WTC11 (cell line): Measurements from ENCODE around the gene GMPR. TPM values are rescaled to one million over a fixed set of nuclear protein-coding genes. Genes with fewer than 3 reads are reported as not detected.

Experiments
- ATAC-seq: fragments of 200-7000 bp; cut with Tn5 transposase; 2 replicates; pipeline ENCODE4 v1.10.0; 2021; ENCODE audit warnings: mild to moderate bottlenecking, moderate library complexity
- CTCF ChIA-PET: fragments of 300-600 bp; sonication (Branson Sonifier 250); formaldehyde crosslinking; loops from one replicate; lab custom pipeline; 2021; ENCODE audit warnings: antibody characterized with exemption; lab: Charles Lee
- POLR2A ChIA-PET: fragments of 350-600 bp; sonication (Branson Sonifier 250); formaldehyde crosslinking; loops from one replicate; lab custom pipeline; 2021; ENCODE audit warnings: antibody characterized with exemption; lab: Charles Lee
- DNase-seq: peaks from one replicate; pipeline ENCODE4 v3.0.0; 2021; ENCODE audit warnings: low spot score
- H3K27ac Mint-ChIP-seq: 2 replicates; pipeline ENCODE4 v1.8.0; 2021; ENCODE audit warnings: mixed read lengths
- H3K27me3 Mint-ChIP-seq: 2 replicates; pipeline ENCODE4 v1.8.0; 2021; ENCODE audit warnings: low read depth, mild to moderate bottlenecking, moderate library complexity, mixed read lengths
- H3K36me3 Mint-ChIP-seq: 2 replicates; pipeline ENCODE4 v1.8.0; 2021; ENCODE audit warnings: mixed read lengths
- H3K4me1 Mint-ChIP-seq: 2 replicates; pipeline ENCODE4 v1.8.0; 2022; ENCODE audit warnings: mixed read lengths
- H3K4me3 Mint-ChIP-seq: 2 replicates; pipeline ENCODE4 v1.8.0; 2021; ENCODE audit warnings: mild to moderate bottlenecking, moderate library complexity, mixed read lengths
- H3K9me3 Mint-ChIP-seq: 2 replicates; pipeline ENCODE4 v1.8.0; 2021; ENCODE audit warnings: mixed read lengths
- ATF1 ChIP-seq: sonication (generic); formaldehyde crosslinking; IDR thresholded peaks from 2 replicates; pipeline ENCODE4 v1.8.1; 2023; ENCODE audit warnings: mild to moderate bottlenecking, moderate library complexity, missing genetic modification reagents
- ATF6 ChIP-seq: sonication (generic); formaldehyde crosslinking; IDR thresholded peaks from 2 replicates; pipeline ENCODE4 v1.8.1; 2023; ENCODE audit warnings: mild to moderate bottlenecking, missing genetic modification reagents
- FOXP1 ChIP-seq: sonication (generic); formaldehyde crosslinking; IDR thresholded peaks from 2 replicates; pipeline ENCODE4 v1.8.0; 2022; ENCODE audit warnings: missing genetic modification reagents, mild to moderate bottlenecking, moderate library complexity, borderline replicate concordance
- GABPB1 ChIP-seq: sonication (generic); formaldehyde crosslinking; IDR thresholded peaks from 2 replicates; pipeline ENCODE4 v1.8.1; 2023; ENCODE audit warnings: mild to moderate bottlenecking, missing genetic modification reagents
- HMGXB4 ChIP-seq: sonication (generic); formaldehyde crosslinking; IDR thresholded peaks from 2 replicates; pipeline ENCODE4 v1.8.1; 2023; ENCODE audit warnings: mild to moderate bottlenecking, moderate library complexity, missing genetic modification reagents
- MYBL2 ChIP-seq: sonication (generic); formaldehyde crosslinking; IDR thresholded peaks from 2 replicates; pipeline ENCODE4 v1.8.1; 2023; ENCODE audit warnings: mild to moderate bottlenecking, moderate library complexity, missing genetic modification reagents
- NFE2L1 ChIP-seq: sonication (generic); formaldehyde crosslinking; IDR thresholded peaks from 2 replicates; pipeline ENCODE4 v1.8.1; 2023; ENCODE audit warnings: missing genetic modification reagents
- PRDM15 ChIP-seq: sonication (generic); formaldehyde crosslinking; IDR thresholded peaks from 2 replicates; pipeline ENCODE4 v1.8.0; 2022; ENCODE audit warnings: missing genetic modification reagents
- TCF7 ChIP-seq: sonication (generic); formaldehyde crosslinking; IDR thresholded peaks from 2 replicates; pipeline ENCODE4 v1.8.0; 2022; ENCODE audit warnings: mild to moderate bottlenecking, low read depth, missing genetic modification reagents, moderate library complexity
- ZNF121 ChIP-seq: sonication (generic); formaldehyde crosslinking; IDR thresholded peaks from 2 replicates; pipeline ENCODE4 v1.8.0; 2023; ENCODE audit warnings: missing genetic modification reagents
- ZNF219 ChIP-seq: sonication (generic); formaldehyde crosslinking; IDR thresholded peaks from 2 replicates; pipeline ENCODE4 v1.8.0; 2023; ENCODE audit warnings: missing genetic modification reagents, mild to moderate bottlenecking, borderline replicate concordance
- ZNF512 ChIP-seq: sonication (generic); formaldehyde crosslinking; IDR thresholded peaks from 2 replicates; pipeline ENCODE4 v1.8.1; 2022; ENCODE audit warnings: missing genetic modification reagents, borderline replicate concordance
- ZNF532 ChIP-seq: fragments of 250-450 bp; sonication (Bioruptor Pico); IDR thresholded peaks from 2 replicates; pipeline ENCODE4 v1.9.0; 2021; ENCODE audit warnings: mild to moderate bottlenecking, borderline replicate concordance
- total RNA-seq: library from RNA; stranded (reverse); gene quantifications from 3 replicates; pipeline ENCODE4 v1.2.3, GENCODE V29; 2021
- TF ChIP-seq, protein P1 (sequence below): fragments of 250-450 bp; sonication (Bioruptor Pico); IDR thresholded peaks from 2 replicates; pipeline ENCODE4 v1.9.0; 2021; ENCODE audit warnings: mild to moderate bottlenecking
- TF ChIP-seq, protein P2 (sequence below): fragments of 250-450 bp; sonication (Bioruptor Pico); IDR thresholded peaks from 2 replicates; pipeline ENCODE4 v1.9.0; 2021; ENCODE audit warnings: mild to moderate bottlenecking

GMPR gene
- total RNA-seq, 1 experiment from 2014 or later: 2.4 TPM

GRCh38 chr6:16301511-16301910 lies 63.1 kb downstream of the GMPR start:
- H3K27ac Mint-ChIP-seq: no peak overlapping the region
- peaks cover 9% of the 10 kb centered on the region for H3K27me3 Mint-ChIP-seq
- H3K9me3 Mint-ChIP-seq: no peaks in the 10 kb centered on the region
- TF ChIP-seq, protein P1, sequence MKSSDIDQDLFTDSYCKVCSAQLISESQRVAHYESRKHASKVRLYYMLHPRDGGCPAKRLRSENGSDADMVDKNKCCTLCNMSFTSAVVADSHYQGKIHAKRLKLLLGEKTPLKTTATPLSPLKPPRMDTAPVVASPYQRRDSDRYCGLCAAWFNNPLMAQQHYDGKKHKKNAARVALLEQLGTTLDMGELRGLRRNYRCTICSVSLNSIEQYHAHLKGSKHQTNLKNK (CRISPR knock-in tag): no peak
- TF ChIP-seq ZNF219 (CRISPR knock-in tag) (no peak), ZNF512 (CRISPR knock-in tag) (no peak), FOXP1 (CRISPR knock-in tag) (no peak), PRDM15 (CRISPR knock-in tag) (no peak), HMGXB4 (no peak), ZNF121 (CRISPR knock-in tag) (no peak), ATF1 (CRISPR knock-in tag) (no peak), GABPB1 (CRISPR knock-in tag) (no peak), ZNF532 (CRISPR knock-in tag) (no peak)
- ATAC-seq: no peak
- no peaks in the 10 kb centered on the region for H3K36me3 Mint-ChIP-seq
- ChIA-PET POLR2A (no interaction called here), CTCF (interaction anchor here (0.6 to 1.5 kb wide), 4 partner anchors 15 to 1430 kb away, joined by 3 to 10 read pairs (median 5); no protein-coding TSS in a partner anchor)
- no peak overlapping the region for H3K4me3 Mint-ChIP-seq
- H3K4me1 Mint-ChIP-seq: peaks cover 50% of the 10 kb centered on the region
- no peak for DNase-seq

DNA sequence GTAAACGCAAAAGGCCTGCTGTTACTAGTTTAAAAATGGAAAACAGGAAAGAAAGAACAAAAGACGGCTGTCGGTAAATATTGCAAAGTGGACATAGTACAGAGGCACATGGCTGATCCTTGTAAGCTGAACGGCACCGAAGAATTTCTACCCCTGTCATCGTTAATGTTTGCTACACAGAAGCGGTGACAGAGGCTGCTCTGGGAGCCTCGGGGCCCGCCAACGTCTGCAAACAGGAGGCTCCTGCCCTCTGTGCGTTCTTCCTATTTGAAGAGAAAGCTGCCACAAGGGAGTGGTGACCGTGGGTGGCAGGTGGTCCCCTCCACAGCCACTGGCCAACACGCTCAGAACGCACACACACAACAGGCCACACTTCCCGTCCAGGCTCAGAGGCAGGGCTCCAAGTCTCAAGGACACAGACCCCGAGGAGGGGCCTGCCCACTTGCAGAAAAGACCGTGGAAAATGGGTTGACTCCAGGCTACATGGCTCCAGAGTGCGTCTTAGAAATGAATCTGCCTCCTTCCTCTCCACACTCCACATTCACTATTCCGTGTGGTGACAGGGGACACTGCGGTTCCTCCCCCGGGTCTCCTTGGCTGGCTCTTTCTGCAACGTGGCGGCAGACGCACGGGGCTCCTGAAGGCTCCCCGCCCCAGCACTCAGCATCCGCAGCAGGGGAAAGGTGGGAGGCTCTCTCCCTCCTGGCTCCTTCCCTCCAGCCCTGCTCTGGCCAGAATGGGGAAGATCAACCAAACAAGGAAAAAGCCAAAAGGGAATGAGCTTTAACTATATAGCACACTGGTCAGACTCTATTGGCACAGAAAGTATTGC lies 64.5 kb downstream of the GMPR start:
- CTCF ChIA-PET: interaction anchor here (1.0 to 1.6 kb wide), 3 partner anchors 15 to 17 kb away, joined by 4 to 9 read pairs (median 7); no protein-coding TSS in a partner anchor
- ATAC-seq: peak; percentile 82
- DNase-seq: no peak
- Mint-ChIP-seq H3K27ac (no peak overlapping the region), H3K9me3 (no peaks in the 10 kb centered on the region), H3K4me1 (peaks cover 56% of the 10 kb centered on the region), H3K27me3 (peaks cover 12% of the 10 kb centered on the region), H3K36me3 (no peaks in the 10 kb centered on the region), H3K4me3 (peak overlapping the region; percentile 46)
- POLR2A ChIA-PET: no interaction called here
- no peak for TF ChIP-seq MYBL2
- no peak for TF ChIP-seq TCF7
- no peak for TF ChIP-seq NFE2L1 (CRISPR knock-in tag)
- TF ChIP-seq ZNF219 (CRISPR knock-in tag): no peak
- no peak for TF ChIP-seq ATF6 (CRISPR knock-in tag)
- TF ChIP-seq, protein P2, sequence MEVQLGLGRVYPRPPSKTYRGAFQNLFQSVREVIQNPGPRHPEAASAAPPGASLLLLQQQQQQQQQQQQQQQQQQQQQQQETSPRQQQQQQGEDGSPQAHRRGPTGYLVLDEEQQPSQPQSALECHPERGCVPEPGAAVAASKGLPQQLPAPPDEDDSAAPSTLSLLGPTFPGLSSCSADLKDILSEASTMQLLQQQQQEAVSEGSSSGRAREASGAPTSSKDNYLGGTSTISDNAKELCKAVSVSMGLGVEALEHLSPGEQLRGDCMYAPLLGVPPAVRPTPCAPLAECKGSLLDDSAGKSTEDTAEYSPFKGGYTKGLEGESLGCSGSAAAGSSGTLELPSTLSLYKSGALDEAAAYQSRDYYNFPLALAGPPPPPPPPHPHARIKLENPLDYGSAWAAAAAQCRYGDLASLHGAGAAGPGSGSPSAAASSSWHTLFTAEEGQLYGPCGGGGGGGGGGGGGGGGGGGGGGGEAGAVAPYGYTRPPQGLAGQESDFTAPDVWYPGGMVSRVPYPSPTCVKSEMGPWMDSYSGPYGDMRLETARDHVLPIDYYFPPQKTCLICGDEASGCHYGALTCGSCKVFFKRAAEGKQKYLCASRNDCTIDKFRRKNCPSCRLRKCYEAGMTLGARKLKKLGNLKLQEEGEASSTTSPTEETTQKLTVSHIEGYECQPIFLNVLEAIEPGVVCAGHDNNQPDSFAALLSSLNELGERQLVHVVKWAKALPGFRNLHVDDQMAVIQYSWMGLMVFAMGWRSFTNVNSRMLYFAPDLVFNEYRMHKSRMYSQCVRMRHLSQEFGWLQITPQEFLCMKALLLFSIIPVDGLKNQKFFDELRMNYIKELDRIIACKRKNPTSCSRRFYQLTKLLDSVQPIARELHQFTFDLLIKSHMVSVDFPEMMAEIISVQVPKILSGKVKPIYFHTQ (CRISPR knock-in tag): no peak
